ENCODE measurements around the gene KCNJ13.
"Not testable (repeated sequence)": the region's sequence is repeated elsewhere in the genome, so short reads cannot be mapped to it uniquely, and the experiment has no call there.

Gene KCNJ13

DNA sequence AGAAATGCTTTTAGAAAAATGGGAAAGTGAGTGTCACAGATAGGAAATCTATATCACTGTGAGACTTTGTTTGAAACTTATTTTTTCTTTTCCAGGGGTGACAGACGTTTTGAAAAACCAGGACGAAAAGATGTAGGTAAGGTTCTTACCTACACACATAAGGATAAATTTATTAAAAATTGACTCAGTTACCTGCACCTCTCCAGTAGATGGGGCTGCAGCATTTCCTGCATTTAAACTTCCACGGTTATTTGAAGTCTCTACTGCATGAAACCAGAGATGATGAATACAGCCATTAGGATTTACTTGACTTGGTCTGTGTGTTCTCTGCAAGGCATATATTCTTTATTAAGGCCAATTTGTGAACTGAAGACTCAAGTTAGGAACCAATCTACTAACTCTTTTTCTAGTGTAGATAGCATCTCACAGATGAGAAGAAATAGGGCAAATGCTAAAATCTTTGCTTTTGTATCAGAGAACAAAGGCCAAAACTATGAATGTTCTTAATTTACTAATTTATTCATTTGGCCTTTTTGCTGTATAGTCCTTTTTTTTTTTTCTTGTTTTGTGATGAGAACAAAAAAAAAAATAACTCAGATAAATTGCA, 15.0 kb downstream of the KCNJ13 start:
- ATAC-seq = no peak

DNA sequence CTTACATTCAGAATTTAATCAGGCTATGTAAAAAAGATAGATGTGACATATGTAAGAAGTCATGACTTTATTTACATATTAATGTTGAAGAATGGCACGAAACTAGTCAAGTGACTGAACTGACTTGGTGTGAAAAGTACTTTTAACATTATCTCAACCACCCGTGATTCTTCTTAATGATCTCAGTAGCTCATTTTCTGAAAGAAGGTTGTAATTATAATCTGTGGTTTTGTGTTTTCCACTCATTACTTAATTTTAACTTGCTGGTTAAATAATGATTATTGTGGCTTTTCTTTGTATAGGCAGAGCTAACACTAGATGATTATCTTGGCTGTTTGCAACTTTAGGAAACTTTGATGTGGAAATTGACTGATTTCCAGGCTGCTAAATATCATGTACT, 18.5 kb downstream of the KCNJ13 start:
- ATAC-seq = peak; percentile 87 to 89

DNA sequence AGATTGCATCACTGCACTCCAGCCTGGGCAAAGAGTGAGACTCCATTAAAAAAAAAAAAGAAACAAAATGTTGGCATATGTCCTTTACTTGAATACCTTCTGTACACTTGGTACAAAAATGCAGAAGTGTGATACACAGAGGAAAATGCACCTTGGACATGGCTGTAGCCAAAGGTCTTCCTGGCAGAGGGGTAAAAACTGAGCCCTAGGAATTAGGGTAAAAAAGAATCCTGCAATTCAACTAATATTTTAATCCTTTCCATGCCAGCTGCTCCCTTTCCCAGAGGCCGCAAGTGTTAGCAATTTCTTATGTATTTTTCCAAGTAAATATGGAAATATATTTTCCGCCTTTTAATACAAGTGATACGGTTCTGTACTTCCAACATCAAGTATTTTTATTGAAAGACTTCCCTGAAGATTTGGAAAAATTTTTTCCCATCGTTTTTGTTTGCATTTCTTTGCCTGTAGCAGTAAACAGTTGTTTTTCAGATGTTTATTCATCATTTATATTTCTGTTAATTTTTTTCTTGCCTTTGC, 26.2 kb downstream of the KCNJ13 start:
- ATAC-seq = no peak

DNA sequence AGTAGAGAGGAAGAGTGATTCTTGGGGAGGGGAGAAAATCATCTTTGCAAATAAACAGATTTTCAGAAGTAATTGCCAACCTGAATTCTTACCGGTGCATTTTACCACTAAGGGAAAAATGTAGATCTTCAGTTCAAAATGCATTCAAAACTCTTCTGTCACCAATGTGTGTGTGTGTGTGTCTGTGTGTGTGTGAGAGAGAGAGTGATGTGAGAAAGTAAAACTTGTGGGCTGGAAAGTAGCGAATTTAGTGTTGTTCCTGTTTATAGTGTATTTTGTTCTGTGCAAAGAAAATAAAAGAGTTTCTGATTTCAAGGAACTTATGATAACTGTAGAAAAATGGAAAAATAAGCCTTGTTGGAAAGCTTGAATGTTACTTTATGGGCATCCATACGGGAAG, 27.0 kb downstream of the KCNJ13 start:
- ATAC-seq = no peak

DNA sequence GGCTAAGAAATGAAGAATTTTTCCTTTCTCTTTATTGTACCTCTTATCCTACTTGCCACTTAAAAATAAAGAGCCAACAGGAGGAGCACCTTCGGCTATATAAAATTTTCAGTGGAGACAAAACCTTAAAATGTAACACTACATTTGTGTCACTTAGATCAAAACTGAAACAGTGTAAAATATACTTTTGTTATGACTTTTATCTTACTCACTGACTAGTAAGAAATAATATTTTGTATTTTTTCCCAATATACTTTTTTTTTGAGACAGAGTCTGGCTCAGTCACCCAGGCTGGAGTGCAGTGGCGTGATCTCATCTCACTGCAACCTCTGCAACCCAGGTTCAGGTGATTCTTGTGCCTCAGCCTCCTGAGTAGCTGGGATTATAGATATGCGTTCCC, 28.3 kb downstream of the KCNJ13 start:
- peak; percentile 24 to 32 for ATAC-seq

DNA sequence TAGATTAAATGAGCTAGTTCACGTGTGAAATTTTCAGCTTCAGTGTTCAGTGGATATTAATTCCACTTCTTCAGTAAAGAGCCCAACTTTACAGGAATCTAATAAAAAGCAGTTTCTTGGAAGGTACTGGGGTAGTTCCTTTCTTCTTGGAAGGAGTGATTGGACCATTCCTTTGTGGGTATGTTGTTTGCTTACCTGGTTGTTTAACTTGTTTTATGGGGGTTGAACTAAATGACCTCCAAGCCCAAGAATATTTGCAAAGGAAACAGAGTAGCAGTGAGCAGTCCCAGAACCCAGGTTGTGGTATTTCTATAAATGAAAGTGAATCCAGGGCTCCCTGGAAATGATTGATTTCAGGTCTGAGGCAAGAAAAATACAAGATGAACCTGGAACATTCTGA, 31.4 kb downstream of the KCNJ13 start:
- ATAC-seq = no peak

DNA sequence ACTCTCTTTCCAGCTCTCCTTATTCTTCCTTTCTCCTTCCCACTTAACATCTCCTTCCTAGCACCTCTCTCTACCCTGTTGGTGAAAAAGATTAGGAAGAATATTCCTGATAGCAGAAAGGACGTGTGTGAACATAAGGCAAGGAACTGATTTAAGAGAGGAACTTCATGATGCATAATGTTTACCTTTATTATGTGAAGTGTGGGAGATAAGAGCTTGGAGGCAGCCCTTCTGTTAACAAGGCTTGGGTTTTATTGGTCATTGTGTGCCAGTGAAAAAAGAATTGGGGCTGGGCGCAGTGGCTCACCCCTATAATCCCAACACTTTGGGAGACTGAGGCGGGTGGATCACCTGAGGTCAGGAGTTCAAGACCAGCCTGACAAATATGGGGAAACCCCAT, 34.4 kb downstream of the KCNJ13 start:
- no peak for ATAC-seq

DNA sequence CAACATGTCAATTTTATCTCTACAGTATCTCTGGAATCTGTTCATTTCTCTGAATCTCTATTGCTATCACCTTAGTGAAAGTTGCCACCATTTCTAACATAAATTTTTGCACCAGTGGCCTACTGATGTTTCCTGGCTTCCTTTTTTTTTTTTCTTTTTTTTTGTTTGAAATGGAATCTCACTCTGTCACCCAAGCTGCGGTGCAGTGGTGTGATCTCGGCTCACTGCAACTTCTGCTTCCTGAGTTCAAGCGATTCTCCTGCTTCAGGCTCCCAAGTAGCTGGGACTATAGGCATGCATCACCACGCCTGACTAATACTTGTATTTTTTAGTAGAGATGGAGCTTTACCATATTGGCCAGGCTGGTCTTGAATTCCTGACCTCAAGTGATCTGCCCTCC, 35.1 kb downstream of the KCNJ13 start:
- ATAC-seq = no peak

DNA sequence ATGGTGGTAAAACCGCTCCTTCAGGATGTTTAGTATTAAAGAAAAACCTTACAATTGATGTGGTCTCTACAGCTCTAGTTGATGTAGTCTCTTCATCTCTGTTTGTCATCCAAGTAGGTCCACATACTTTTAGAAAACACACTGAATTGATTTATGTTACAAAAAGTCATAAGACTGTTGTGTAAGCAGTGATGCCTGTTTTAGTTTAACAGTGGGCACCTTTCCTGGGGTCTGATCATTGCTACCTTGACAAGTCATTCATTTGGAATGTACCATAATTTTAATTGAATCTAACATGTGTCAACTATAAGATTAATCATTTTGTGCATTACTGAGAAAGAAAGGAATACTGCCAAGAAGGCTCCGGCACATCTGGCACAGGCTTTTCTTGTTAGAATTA, 44.9 kb downstream of the KCNJ13 start:
- no peak for ATAC-seq

DNA sequence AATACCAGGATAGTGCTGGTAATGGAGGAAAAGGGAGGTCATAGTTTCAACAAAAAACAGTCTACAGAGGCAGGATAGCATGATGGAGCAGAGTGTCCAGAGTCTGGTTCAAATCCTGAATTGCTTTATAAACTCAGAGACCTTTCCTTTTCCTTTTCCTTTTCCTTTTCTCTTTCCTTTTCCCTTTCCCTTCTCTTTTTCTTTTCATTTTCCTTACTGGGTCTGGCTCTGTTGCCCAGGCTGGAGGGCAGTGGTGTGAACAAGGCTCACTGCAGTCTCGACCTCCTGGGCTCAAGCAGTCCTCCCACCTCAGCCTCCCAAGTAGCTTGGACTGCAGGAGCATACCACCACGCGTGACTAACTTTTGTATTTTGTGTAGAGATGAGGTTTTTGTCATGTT, 47.6 kb downstream of the KCNJ13 start:
- ATAC-seq = no peak

DNA sequence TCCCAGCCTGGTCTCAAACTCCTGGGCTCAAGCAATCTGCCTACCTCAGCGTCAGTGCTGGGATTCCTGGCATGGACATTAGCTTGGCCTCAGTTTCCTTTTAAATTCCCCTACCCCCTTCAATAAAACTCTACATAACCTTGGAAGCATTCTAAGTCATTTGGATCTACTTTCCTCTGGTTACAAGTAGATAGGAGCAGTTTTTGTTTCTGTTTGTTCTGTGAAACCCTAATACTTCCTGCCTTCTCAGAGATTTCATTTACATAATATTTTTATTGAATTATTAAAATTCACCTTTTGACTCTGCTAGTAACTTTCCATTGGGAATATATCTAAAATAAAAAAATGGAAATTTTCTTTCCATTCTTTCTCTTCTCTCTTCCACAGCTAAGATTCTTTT, 53.3 kb downstream of the KCNJ13 start:
- no peak for ATAC-seq

DNA sequence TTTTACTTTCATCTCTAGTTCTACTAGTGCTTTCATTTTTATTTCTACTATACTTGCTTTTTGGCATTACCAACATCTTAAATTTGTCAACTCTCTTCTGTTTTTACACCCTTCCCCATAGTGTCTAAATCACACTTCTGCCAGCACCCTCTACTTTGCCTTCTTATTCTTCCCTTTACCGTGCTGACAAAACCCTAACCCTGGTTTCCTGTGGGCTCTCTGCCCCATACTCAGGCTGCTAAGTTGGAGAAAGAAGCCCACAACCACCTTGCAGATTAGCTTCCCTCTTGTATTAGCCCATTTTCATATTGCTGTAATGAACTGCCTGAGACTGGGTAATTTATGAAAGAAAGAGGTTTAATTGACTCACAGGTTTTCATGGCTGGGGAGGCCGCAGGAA, 54.5 kb downstream of the KCNJ13 start:
- ATAC-seq = no peak

DNA sequence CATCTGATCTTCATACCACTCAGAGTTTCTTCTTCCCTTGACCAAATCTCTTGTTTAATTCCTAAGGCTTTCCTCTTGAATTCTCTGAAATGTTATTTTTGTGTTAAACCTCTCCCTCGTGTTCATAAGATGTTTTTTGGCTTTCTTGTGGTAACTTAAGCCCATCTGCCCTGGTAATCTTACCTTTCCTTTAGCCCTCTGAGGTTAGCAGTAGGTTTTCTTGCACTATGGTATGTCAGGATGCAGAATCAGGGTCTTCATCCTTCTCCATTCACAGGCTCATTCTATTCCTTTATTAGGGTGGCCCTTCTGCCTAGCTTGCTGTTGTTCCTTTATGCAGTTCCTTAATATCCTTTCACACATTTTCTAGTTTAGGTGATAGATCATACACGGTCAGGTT, 55.1 kb downstream of the KCNJ13 start:
- no peak for ATAC-seq

DNA sequence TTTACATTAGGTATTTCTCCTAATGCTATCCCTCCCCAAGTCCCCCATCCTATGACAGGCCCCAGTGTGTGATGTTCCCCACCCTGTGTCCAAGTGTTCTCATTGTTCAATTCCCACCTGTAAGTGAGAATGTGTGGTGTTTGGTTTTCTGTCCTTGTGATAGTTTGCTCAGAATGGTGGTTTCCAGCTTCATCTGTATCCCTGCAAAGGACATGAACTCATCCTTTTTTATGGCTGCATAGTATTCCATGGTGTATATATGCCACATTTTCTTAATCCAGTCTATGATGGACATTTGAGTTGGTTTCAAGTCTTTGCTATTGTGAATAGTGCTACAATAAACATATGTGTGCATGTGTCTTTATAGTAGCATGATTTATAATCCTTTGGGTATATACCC, 56.3 kb downstream of the KCNJ13 start:
- not testable (repeated sequence) for ATAC-seq
